Measurements from ENCODE around the gene BPIFB4.

BPIFB4 gene

DNA sequence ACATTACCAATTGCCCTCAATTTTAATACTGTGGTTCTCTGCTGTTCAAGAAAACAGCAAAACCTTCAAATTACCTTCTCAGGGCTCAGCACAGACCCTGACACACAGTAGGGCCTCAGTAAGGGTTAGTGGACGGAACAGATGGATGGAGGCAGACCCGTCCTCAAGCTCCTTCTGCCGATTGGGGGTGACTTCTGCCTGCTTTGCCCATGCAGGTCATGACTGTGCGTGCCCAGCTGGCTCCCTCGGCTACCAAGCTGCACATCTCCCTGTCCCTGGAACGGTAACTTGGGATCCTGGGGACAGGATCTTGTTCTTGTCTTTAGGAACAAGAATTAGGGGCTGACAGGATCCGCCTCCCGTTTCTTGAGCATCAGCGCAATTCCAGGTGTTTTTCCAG, 9.8 kb upstream of the BPIFB4 start:
- Histone ChIP-seq H3K9me3 (no peaks in the 10 kb centered on the region), H3K27me3 (no peaks in the 10 kb centered on the region; the same call in 1 of the 2 replicates), H3K4me3 (ENCODE audit: low read depth, low read length) (no peak overlapping the region), H3K4me1 (no peaks in the 10 kb centered on the region), H3K36me3 (no peaks in the 10 kb centered on the region)
- DNase-seq = no peak
- TF ChIP-seq, protein P1, sequence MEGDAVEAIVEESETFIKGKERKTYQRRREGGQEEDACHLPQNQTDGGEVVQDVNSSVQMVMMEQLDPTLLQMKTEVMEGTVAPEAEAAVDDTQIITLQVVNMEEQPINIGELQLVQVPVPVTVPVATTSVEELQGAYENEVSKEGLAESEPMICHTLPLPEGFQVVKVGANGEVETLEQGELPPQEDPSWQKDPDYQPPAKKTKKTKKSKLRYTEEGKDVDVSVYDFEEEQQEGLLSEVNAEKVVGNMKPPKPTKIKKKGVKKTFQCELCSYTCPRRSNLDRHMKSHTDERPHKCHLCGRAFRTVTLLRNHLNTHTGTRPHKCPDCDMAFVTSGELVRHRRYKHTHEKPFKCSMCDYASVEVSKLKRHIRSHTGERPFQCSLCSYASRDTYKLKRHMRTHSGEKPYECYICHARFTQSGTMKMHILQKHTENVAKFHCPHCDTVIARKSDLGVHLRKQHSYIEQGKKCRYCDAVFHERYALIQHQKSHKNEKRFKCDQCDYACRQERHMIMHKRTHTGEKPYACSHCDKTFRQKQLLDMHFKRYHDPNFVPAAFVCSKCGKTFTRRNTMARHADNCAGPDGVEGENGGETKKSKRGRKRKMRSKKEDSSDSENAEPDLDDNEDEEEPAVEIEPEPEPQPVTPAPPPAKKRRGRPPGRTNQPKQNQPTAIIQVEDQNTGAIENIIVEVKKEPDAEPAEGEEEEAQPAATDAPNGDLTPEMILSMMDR (IDR thresholded peaks at IDR 0.05; ENCODE audit: low read depth, low read length) = no peak

DNA sequence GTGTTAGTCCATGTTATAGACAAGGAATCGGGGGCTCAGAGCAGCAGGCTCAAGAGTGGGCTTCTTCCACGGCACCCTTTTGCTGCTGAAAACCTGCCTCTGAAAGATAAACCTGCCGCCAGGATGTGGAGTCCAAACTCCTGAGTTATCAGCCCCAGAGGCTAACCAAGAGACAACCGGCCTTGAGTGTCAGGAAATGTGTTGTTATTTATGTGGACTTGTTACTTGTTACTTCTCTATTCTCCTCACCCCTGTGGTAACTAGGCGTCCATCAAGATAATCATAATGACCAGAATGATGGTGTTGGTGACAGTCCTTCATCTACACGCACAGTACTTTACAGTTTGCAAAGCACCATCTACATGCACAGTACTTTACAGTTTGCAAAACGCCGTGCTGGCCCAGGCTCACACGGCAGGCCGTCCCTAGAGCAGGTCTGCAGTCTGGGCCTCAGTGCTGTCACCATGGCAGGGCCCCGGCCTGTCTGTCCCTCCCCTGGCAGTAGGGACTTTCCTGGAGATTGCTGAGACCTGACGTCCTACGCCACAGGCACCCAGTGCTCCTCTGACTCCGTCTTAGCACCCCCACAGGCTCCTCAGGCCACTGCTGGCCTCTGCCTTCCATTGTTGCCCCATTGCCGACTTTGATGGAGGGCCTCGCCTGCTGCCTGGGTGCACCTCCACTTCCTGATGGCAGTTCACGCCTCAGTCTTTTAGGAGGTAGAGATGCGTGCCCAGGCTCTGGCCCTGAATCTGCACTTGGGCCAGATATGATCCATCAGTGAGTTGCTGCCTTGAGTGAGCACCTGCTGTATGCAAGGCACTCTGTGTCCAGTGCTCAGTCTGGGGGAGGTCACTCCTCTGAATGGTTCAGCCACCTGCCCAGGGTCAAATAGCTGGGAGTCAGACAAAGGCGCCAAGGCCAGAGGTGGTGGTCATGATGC, 9.1 kb upstream of the BPIFB4 start:
- TF ChIP-seq, protein P1 (IDR thresholded peaks at IDR 0.05; ENCODE audit: low read depth, low read length) = no peak
- Histone ChIP-seq H3K4me1 (no peaks in the 10 kb centered on the region), H3K27me3 (no peaks in the 10 kb centered on the region; the same call in 1 of the 2 replicates), H3K9me3 (no peaks in the 10 kb centered on the region), H3K4me3 (ENCODE audit: low read depth, low read length) (no peak overlapping the region), H3K36me3 (no peaks in the 10 kb centered on the region)
- DNase-seq = no peak

DNA sequence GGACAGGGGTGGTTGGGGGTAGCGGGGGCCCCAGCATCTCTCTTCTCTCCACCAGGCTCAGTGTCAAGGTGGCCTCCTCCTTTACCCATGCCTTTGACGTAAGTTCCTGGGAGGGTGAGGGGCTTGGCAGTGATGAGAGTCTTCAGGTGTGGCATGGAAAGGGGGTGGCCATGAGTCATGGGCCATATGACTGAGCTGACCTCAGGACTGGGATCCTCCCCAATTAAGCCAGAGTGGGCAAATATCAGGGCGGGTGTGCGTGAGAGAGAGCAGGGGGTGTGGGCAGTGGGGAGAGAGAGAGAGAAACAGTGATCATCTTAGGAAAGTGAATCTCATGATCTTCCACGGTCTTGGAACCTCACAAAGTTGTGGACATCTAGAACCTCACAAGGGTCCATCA, 8.2 kb upstream of the BPIFB4 start:
- no peak for DNase-seq
- TF ChIP-seq, protein P1 (IDR thresholded peaks at IDR 0.05; ENCODE audit: low read depth, low read length) = no peak
- H3K4me3 ChIP-seq (ENCODE audit: low read depth, low read length) = no peak overlapping the region
- H3K4me1 ChIP-seq = no peaks in the 10 kb centered on the region
- H3K36me3 ChIP-seq = no peaks in the 10 kb centered on the region
- H3K27me3 ChIP-seq = no peaks in the 10 kb centered on the region; the same call in 1 of the 2 replicates
- H3K9me3 ChIP-seq = no peaks in the 10 kb centered on the region

DNA sequence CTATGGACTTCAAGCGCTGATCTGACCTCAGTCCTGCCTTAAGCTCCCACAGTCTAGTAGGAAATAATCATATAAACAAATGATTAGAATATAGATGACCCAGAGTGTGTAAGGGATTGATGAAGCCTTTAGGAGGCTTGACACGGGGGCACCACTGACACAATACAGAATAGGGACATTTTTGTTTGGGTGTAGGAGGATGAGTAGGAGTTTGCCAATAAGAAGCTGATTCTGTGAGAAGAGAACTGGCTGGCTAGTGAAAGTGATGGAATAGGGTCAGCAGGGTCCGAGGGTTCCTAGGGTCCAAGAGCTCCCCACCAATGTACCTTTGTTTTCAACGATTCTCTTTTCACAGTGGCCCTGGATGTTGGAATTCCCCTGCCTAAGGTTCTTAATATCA, 7.1 kb upstream of the BPIFB4 start:
- Histone ChIP-seq H3K4me1 (no peaks in the 10 kb centered on the region), H3K36me3 (no peaks in the 10 kb centered on the region), H3K4me3 (ENCODE audit: low read depth, low read length) (no peak overlapping the region), H3K9me3 (no peaks in the 10 kb centered on the region), H3K27me3 (no peaks in the 10 kb centered on the region; the same call in 1 of the 2 replicates)
- TF ChIP-seq, protein P1 (IDR thresholded peaks at IDR 0.05; ENCODE audit: low read depth, low read length) = no peak
- DNase-seq = no peak

DNA sequence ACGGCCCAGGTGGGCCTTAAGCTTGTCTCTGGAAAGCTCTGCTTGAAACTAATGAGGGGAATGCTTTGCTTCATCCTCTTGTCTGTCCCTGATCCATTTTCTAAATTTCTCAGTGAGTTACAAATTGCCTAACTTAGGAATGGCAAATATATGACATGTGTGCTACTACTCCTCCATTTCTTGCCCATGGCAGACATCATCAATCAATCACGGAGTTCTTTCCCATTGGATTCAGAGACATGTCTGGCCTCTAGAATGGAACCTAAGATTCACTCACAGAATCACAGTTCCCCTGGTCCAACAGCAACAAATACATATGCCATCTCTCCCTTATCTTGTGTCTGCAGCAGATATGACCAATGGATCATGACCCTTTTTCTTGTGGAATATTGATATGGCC, 6.6 kb upstream of the BPIFB4 start:
- Histone ChIP-seq H3K27me3 (no peaks in the 10 kb centered on the region; the same call in 1 of the 2 replicates), H3K36me3 (no peaks in the 10 kb centered on the region), H3K9me3 (no peaks in the 10 kb centered on the region), H3K4me1 (no peaks in the 10 kb centered on the region), H3K4me3 (ENCODE audit: low read depth, low read length) (no peak overlapping the region)
- TF ChIP-seq, protein P1 (IDR thresholded peaks at IDR 0.05; ENCODE audit: low read depth, low read length) = no peak
- no peak for DNase-seq

DNA sequence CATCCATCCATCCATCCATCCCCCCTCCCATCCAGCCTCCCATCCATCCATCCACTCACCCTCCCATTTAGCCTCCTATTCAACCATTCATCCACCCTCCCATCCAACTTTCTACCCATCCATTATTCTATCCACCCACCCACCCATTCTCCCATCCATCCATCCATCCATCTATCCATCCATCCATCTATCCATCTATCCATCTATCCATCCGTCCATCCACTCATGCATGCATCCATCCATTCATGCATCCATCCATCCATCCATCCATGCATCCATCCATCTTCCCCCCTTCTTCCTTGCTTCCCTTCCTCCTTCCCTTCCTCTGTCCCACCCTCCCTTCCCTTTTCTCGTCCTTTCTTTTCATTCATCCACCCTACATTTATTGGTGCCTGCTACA, 4.8 kb upstream of the BPIFB4 start:
- Histone ChIP-seq H3K36me3 (no peaks in the 10 kb centered on the region), H3K9me3 (no peaks in the 10 kb centered on the region), H3K4me1 (no peaks in the 10 kb centered on the region), H3K27me3 (no peaks in the 10 kb centered on the region; the same call in 1 of the 2 replicates), H3K4me3 (ENCODE audit: low read depth, low read length) (no peak overlapping the region)
- TF ChIP-seq, protein P1 (IDR thresholded peaks at IDR 0.05; ENCODE audit: low read depth, low read length) = no peak
- DNase-seq = no peak
